HepG2 (cell line): Measurements from ENCODE around the gene DMTF1.

Source experiments
- ATF3 ChIP-seq: sonication (generic); formaldehyde crosslinking; IDR thresholded peaks from 2 replicates; pipeline ENCODE4 v1.4.0; 2020; ENCODE audit warnings: missing genetic modification reagents
- EZH2 ChIP-seq: conservative IDR thresholded peaks from 2 replicates; pipeline ENCODE4 v1.6.1; 2012; ENCODE audit warnings: mild to moderate bottlenecking, low read depth, low read length, moderate library complexity
- JUND ChIP-seq: sonication (generic); formaldehyde crosslinking; IDR thresholded peaks from 2 replicates; pipeline ENCODE4 v1.8.0; 2022; ENCODE audit warnings: mild to moderate bottlenecking, missing genetic modification reagents
- POLR2A ChIP-seq, 2 experiments: IDR thresholded peaks; 2 replicates each; pipeline ENCODE4 v1.6.1; 2011; ENCODE audit warnings: low read depth in 2 of 2, low read length in 2 of 2, mild to moderate bottlenecking in 1 of 2, moderate library complexity in 1 of 2; ENCODE audit not compliant: insufficient read depth in 1 of 2
- RAD21 ChIP-seq: fragments of 450-650 bp; formaldehyde crosslinking; IDR thresholded peaks from 2 replicates; pipeline ENCODE4 v1.5.0; 2020; ENCODE audit warnings: mild to moderate bottlenecking
- SMAD3 ChIP-seq: sonication (generic); formaldehyde crosslinking; IDR thresholded peaks from 2 replicates; pipeline ENCODE4 v1.4.0; 2020; ENCODE audit warnings: missing genetic modification reagents
- ZNF121 ChIP-seq: sonication (generic); formaldehyde crosslinking; IDR thresholded peaks from 2 replicates; pipeline ENCODE4 v1.5.0; 2020; ENCODE audit warnings: mild to moderate bottlenecking, missing genetic modification reagents

DNA sequence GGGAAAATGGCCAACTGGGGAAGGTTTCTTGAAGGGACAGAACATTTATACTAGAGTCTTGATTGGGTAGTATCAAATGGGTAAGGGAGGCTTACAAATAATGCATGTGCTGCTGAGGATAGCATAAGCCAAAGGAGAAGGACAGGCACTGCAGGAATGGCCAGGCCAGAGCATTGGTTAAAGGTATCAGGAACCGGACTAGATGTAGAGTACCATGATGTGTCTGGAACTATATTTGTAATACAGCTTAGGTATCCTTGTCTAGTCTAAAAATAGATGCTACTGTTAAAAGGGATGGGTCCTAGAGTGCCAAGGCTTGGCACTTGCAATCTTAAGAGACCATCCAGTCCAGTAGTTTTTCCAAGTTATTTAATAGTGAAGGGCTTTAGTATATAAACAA lies 47.0 kb downstream of the DMTF1 start:
- TF ChIP-seq SMAD3 (CRISPR knock-in tag): no peak
- no peak for TF ChIP-seq EZH2
- no peak for TF ChIP-seq RAD21 (CRISPR knock-in tag)
- TF ChIP-seq JUND: no peak
- TF ChIP-seq POLR2A (IDR thresholded peaks at IDR 0.05; ENCODE audit: insufficient read depth in 1 of 2, low read depth in 2 of 2, low read length in 2 of 2): no peak
- no peak for TF ChIP-seq ZNF121
- no peak for TF ChIP-seq ATF3 (CRISPR knock-in tag)
